IMR-90 (cell line): ENCODE data around the gene RNF4.

Source experiments
- BHLHE40 ChIP-seq: fragments of 150-350 bp; IDR thresholded peaks from 2 replicates; pipeline ENCODE4 v1.6.1; 2016; ENCODE audit warnings: mild to moderate bottlenecking, low read depth, low read length
- CEBPB ChIP-seq: IDR thresholded peaks from 2 replicates; pipeline ENCODE4 v1.6.1; 2012; ENCODE audit warnings: low read depth, low read length, improper control_type of control experiment
- CHD1 ChIP-seq: IDR thresholded peaks from 2 replicates; pipeline ENCODE4 v1.6.1; 2012; ENCODE audit warnings: low read depth, low read length, improper control_type of control experiment
- CTCF ChIP-seq: conservative IDR thresholded peaks from 2 replicates; pipeline ENCODE4 v1.5.1; 2012; ENCODE audit warnings: mild to moderate bottlenecking, low read depth, low read length, improper control_type of control experiment
- MAFK ChIP-seq: IDR thresholded peaks from 2 replicates; pipeline ENCODE4 v1.6.1; 2012; ENCODE audit warnings: low read depth, low read length, improper control_type of control experiment
- MAZ ChIP-seq: IDR thresholded peaks from 2 replicates; pipeline ENCODE4 v1.6.1; 2012; ENCODE audit warnings: low read depth, mild to moderate bottlenecking, low read length, improper control_type of control experiment, moderate library complexity, borderline replicate concordance
- NFE2L2 ChIP-seq: fragments of 150-350 bp; IDR thresholded peaks from 2 replicates; pipeline ENCODE4 v1.6.1; 2016; ENCODE audit warnings: low read depth, mild to moderate bottlenecking, low read length
- POLR2A ChIP-seq: IDR thresholded peaks from 2 replicates; pipeline ENCODE4 v1.6.1; 2012; ENCODE audit warnings: mild to moderate bottlenecking, low read depth, low read length
- RAD21 ChIP-seq: IDR thresholded peaks from 2 replicates; pipeline ENCODE4 v1.6.1; 2012; ENCODE audit warnings: low read length, improper control_type of control experiment
- RCOR1 ChIP-seq: IDR thresholded peaks from 2 replicates; pipeline ENCODE4 v1.6.1; 2012; ENCODE audit warnings: mild to moderate bottlenecking, low read length, improper control_type of control experiment; ENCODE audit not compliant: insufficient replicate concordance
- SMC3 ChIP-seq: fragments of 150-350 bp; IDR thresholded peaks from 2 replicates; pipeline ENCODE4 v1.6.1; 2016; ENCODE audit warnings: low read depth, mild to moderate bottlenecking, antibody characterized with exemption, low read length, moderate library complexity
- TF ChIP-seq, protein P1 (sequence below): fragments of 150-350 bp; IDR thresholded peaks from 2 replicates; pipeline ENCODE4 v1.6.1; 2017; ENCODE audit warnings: mild to moderate bottlenecking, antibody characterized with exemption, low read length, low read depth

GRCh38 chr4:2560167-2560566 is 91.3 kb downstream of the RNF4 start:
- TF ChIP-seq, protein P1, sequence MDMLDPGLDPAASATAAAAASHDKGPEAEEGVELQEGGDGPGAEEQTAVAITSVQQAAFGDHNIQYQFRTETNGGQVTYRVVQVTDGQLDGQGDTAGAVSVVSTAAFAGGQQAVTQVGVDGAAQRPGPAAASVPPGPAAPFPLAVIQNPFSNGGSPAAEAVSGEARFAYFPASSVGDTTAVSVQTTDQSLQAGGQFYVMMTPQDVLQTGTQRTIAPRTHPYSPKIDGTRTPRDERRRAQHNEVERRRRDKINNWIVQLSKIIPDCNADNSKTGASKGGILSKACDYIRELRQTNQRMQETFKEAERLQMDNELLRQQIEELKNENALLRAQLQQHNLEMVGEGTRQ: no peak
- TF ChIP-seq RCOR1 (no peak), POLR2A (no peak), CTCF (no peak), SMC3 (no peak), CEBPB (no peak), RAD21 (no peak), BHLHE40 (no peak), CHD1 (no peak), MAFK (no peak), NFE2L2 (no peak), MAZ (no peak)
